Transverse colon (tissue), 4 donors: ENCODE data around the gene TNFRSF14. TPM values are rescaled to one million over a fixed set of nuclear protein-coding genes. Genes with fewer than 3 reads are reported as not detected.

Experiments
- DNase-seq: peaks from one replicate; pipeline ENCODE4 v3.0.0-alpha.2; 2019
- H3K27ac ChIP-seq, 4 donors: fragments of 200-600 bp; sonication (generic); 2 replicates each; pipeline ENCODE4 v1.5.1; 2016 to 2018; ENCODE audit warnings: inconsistent platforms in 4 of 4
- H3K27me3 ChIP-seq: fragments of 200-600 bp; sonication (generic); 2 replicates; pipeline ENCODE4 v1.5.1; 2017; ENCODE audit warnings: inconsistent platforms
- H3K36me3 ChIP-seq, 4 donors: fragments of 200-600 bp; sonication (generic); 2 replicates each; pipeline ENCODE4 v1.5.1; 2017 to 2019; ENCODE audit warnings: inconsistent platforms in 4 of 4
- H3K4me1 ChIP-seq, 4 donors: fragments of 200-600 bp; sonication (generic); 2 replicates each; pipeline ENCODE4 v1.5.1; 2017 to 2020; ENCODE audit warnings: inconsistent platforms in 4 of 4
- H3K4me3 ChIP-seq, 4 donors: fragments of 200-600 bp; sonication (generic); 1 replicate in 1 of 4; 2 replicates in 3 of 4; pipeline versions ENCODE4 v1.5.1 to v1.6.1; 2017 to 2019; ENCODE audit warnings: inconsistent platforms in 4 of 4
- H3K9me3 ChIP-seq, 2 donors: fragments of 200-600 bp; sonication (generic); 2 replicates each; pipeline ENCODE4 v1.5.1; 2017 to 2019; ENCODE audit warnings: inconsistent platforms in 2 of 2
- EP300 ChIP-seq: sonication (generic); formaldehyde crosslinking; IDR thresholded peaks from one replicate; pipeline ENCODE4 v1.6.1; 2017; ENCODE audit warnings: antibody characterized with exemption, low read depth
- POLR2A ChIP-seq: fragments of 450-650 bp; IDR thresholded peaks from one replicate; pipeline ENCODE4 v1.6.1; 2016; ENCODE audit warnings: antibody characterized with exemption, mild to moderate bottlenecking, moderate library complexity
- POLR2AphosphoS5 ChIP-seq, 3 donors: sonication (generic); formaldehyde crosslinking; IDR thresholded peaks; one replicate each; pipeline ENCODE4 v1.6.1; 2016; ENCODE audit warnings: antibody characterized with exemption in 3 of 3
- whole genome bisulfite sequencing, 2 donors: methylation state at CpG; one replicate each; pipeline ENCODE4 v1.1.5; 2018; ENCODE audit warnings: low coverage in 1 of 2; 5-methylcytosine and 5-hydroxymethylcytosine counted together
- in situ Hi-C, 4 donors: fragments of 200-750 bp; cut with MboI; loops; one replicate each; pipeline versions ENCODE4 v1.15.0 to v1.15.1; 2017; ENCODE audit warnings: low sequenced_read_pairs in 3 of 4, low pct_ligation_motif_present in 1 of 4, low pct_unique_long_range_greater_than_20kb in 1 of 4
- intact Hi-C: fragments of 100-400 bp; cut with DNase I; formaldehyde crosslinking; loops from one replicate; pipeline ENCODE4 v1.15.1; 2023; ENCODE audit warnings: low total_unique reads
- total RNA-seq, 4 donors: library from RNA; depleted of rRNA; stranded (reverse); fragments of >200 nt; gene quantifications; one replicate each; pipeline ENCODE4 v1.1.0, GENCODE V29; 2016
- TF ChIP-seq, protein P1 (sequence below), 5 experiments: fragments of 200-600 bp in 3 of 5; fragments of 450-650 bp in 2 of 5; sonication (generic) in 3 of 5; IDR thresholded peaks; 1 replicate in 2 of 5; 2 replicates in 3 of 5; pipeline ENCODE4 v1.5.1; 2016 to 2017; ENCODE audit warnings: antibody characterized with exemption in 5 of 5, inconsistent platforms in 3 of 5, mild to moderate bottlenecking in 2 of 5, moderate library complexity in 1 of 5

TNFRSF14 gene
- total RNA-seq, 4 donors from 2014 or later = 178 to 758 (median 278) TPM

DNA sequence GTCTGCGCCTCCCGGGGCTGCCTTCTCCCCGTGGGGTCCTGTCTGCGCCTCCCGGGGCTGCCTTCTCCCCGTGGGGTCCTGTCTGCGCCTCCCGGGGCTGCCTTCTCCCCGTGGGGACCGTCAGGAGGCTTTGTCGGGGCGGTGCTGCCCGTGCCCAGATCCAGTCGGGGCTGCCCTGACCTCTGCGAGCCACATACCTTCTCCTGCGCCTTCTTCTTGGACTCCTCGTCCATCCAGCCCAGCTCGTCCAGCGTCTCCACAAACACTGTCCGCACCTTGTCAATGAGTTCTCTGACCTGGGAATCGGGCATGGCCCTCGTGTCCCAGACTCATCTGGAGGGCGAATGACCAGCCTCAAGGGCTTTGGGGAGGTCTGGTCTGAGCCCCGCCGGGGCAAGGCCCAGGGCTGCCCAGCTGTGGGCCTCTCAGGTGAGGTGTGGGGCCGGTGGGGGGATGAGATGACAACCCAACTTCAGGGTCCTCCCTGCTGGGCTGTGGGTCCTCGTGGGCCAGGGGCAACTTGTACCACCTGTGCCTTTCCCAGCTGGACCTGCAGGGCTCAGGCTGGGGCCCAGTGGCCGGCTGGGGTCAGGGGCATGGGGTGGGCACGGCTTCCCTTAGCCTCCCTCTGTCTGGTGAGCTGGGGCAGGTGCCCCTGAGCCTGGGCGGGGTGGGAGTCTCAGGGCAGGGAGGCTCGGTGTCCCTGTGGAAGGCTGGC, 39.8 kb downstream of the TNFRSF14 start:
- 89% methylated on average over 24 of the region's 31 CpGs; no CpG with 5 or more reads in 1 of the 2 donors for WGBS, 2 donors
- in situ Hi-C loops = no loop called here
- Histone ChIP-seq H3K4me1 (peaks cover 0 to 20% (median 7%) of the 10 kb centered on the region in 4 donors), H3K36me3 (no peaks in the 10 kb centered on the region), H3K4me3 (no peak overlapping the region), H3K27ac (no peak overlapping the region), H3K27me3 (no peaks in the 10 kb centered on the region), H3K9me3 (no peaks in the 10 kb centered on the region)
- intact Hi-C loops = no loop called here
- TF ChIP-seq EP300 (no peak), POLR2A (no peak), POLR2AphosphoS5 (IDR thresholded peaks at IDR 0.05) (no peak)
- TF ChIP-seq, protein P1, sequence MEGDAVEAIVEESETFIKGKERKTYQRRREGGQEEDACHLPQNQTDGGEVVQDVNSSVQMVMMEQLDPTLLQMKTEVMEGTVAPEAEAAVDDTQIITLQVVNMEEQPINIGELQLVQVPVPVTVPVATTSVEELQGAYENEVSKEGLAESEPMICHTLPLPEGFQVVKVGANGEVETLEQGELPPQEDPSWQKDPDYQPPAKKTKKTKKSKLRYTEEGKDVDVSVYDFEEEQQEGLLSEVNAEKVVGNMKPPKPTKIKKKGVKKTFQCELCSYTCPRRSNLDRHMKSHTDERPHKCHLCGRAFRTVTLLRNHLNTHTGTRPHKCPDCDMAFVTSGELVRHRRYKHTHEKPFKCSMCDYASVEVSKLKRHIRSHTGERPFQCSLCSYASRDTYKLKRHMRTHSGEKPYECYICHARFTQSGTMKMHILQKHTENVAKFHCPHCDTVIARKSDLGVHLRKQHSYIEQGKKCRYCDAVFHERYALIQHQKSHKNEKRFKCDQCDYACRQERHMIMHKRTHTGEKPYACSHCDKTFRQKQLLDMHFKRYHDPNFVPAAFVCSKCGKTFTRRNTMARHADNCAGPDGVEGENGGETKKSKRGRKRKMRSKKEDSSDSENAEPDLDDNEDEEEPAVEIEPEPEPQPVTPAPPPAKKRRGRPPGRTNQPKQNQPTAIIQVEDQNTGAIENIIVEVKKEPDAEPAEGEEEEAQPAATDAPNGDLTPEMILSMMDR (IDR thresholded peaks at IDR 0.05) = no peak
- DNase-seq = no peak

DNA sequence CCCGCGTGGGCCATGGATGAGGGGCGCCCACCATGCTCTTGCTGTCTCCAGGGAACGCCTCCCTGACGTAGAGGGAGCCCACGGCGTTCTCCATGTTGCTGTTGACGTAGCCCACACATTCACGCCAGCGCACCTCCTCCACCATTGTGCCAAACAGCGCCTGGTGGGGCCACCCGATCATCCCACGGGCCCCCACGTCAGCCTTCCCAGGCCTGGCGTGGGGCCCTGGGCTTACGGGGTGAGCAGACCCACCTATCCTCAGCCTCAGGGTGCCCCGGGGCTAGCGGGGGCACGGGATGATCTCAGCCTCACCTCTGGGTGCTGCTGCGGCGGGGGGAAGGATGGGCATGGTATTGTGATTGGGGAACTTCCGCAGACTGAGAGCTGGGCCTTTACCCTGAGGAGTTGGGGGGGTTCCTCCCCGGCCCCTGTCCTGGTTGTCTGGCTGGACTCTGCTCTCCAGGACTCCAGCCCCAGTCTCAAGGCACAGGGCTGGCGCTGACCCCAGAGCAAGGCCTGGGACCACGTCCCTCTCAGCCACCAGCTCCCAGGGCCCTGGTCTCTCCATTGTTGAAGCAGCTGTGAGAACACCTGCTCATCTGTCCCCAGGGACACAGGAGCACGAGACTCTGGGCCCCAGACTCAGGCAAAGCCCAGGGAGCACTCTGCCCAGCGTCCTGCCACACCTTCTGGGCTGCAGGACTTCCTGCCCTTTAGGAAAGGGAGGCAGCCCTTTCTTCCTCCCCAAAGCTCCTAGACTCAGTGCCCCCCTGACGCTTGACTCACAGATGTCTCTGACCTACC, 40.6 kb downstream of the TNFRSF14 start:
- in situ Hi-C loops = no loop called here
- 87% methylated on average over 24 of the region's 28 CpGs; no CpG with 5 or more reads in 1 of the 2 donors for WGBS, 2 donors
- DNase-seq = no peak
- peaks cover 0 to 20% (median 7%) of the 10 kb centered on the region in 4 donors for H3K4me1 ChIP-seq
- no peak overlapping the region for H3K4me3 ChIP-seq
- H3K27ac ChIP-seq = no peak overlapping the region
- TF ChIP-seq EP300 (no peak), POLR2A (no peak), POLR2AphosphoS5 (IDR thresholded peaks at IDR 0.05) (no peak)
- TF ChIP-seq, protein P1 (IDR thresholded peaks at IDR 0.05) = no peak
- intact Hi-C loops = no loop called here
- no peaks in the 10 kb centered on the region for H3K27me3 ChIP-seq
- no peaks in the 10 kb centered on the region for H3K36me3 ChIP-seq
- H3K9me3 ChIP-seq = no peaks in the 10 kb centered on the region

DNA sequence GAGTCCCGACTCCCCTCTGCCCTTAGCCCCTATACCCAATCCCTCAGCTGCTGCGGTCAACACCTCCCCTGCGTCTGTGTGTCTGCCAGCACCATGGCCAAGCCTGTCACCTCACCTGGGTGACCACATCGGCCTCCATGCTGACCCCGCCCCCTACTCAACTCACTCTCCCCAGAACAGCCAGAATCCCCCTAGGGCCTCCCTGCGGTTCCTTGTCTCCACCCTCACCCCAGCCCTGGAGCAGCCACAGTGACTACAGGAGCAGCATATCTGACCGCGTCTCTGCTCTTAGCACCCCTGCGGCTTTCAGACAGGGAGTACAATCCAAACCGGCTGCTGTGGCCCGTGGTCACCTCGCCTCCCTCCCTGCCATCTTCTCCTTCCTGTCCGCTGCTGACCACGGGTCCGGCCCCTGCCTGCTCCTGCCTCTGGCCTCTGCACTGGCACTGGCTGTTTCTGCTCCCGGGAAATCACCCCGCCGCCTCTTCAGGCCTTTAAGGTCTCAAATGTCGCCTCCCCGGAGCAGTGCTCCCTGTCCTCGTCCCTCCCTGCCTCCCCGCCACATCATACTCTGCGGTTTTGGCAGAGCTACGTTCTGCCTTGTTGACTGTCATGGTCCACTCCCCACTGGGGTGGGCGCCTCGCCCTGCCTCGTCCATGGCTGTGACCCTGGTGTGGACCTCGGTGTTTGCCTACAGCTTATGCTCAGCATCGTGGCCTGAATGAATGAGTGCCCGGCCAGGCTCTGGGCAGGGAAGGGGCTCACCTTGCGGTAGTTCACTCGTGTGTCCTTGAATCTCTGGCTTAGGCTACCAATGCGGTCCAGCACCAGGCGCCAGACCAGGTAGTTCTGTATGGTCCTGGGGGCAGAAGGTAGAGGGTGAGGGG, 41.5 kb downstream of the TNFRSF14 start:
- H3K4me3 ChIP-seq = no peak overlapping the region
- H3K4me1 ChIP-seq = peaks cover 0 to 18% (median 7%) of the 10 kb centered on the region in 4 donors
- no peak overlapping the region for H3K27ac ChIP-seq
- no peaks in the 10 kb centered on the region for H3K36me3 ChIP-seq
- no peak for DNase-seq
- intact Hi-C loops (no loop called here), in situ Hi-C loops (no loop called here)
- H3K9me3 ChIP-seq = no peaks in the 10 kb centered on the region
- H3K27me3 ChIP-seq = no peaks in the 10 kb centered on the region
- 20 to 74% methylated on average over 1 to 33 of the region's 34 CpGs for WGBS, 2 donors
- TF ChIP-seq, protein P1 (IDR thresholded peaks at IDR 0.05) = no peak
- TF ChIP-seq POLR2A = no peak
- no peak for TF ChIP-seq EP300
- no peak for TF ChIP-seq POLR2AphosphoS5 (IDR thresholded peaks at IDR 0.05)
